Kidney (tissue), 14 donors: Measurements from ENCODE around the gene IL1RAPL1. TPM values are rescaled to one million over a fixed set of nuclear protein-coding genes. Genes with fewer than 3 reads are reported as not detected.

Experiments
- DNase-seq, 5 donors: peaks; one replicate each; pipeline ENCODE4 v3.0.0-alpha.2; 2013 to 2020
- FAIRE-seq: peaks from 2 replicates; lab custom pipeline; 2012; peaks lifted over from hg19 to GRCh38; lab: Jason Lieb, UNC
- H3K27ac ChIP-seq, 2 donors: one replicate each; pipeline ENCODE4 v1.7.0; 2013; ENCODE audit warnings: low read depth in 2 of 2, low read length in 2 of 2, inconsistent platforms in 1 of 2
- H3K27me3 ChIP-seq: one replicate; pipeline ENCODE4 v1.7.1; 2013; ENCODE audit warnings: low read length, inconsistent platforms; ENCODE audit not compliant: control insufficient read depth, insufficient read depth
- H3K36me3 ChIP-seq, 3 donors: one replicate each; pipeline versions ENCODE4 v1.7.0 to v1.7.1; 2013; ENCODE audit warnings: low read length in 3 of 3, control low read depth in 1 of 3, inconsistent platforms in 1 of 3; ENCODE audit not compliant: insufficient read depth in 3 of 3, control insufficient read depth in 2 of 3
- H3K4me1 ChIP-seq, 3 donors: one replicate each; pipeline versions ENCODE4 v1.7.0 to v1.7.1; 2013; ENCODE audit warnings: low read length in 3 of 3, inconsistent platforms in 1 of 3, low read depth in 1 of 3; ENCODE audit not compliant: control insufficient read depth in 2 of 3, insufficient read depth in 2 of 3
- H3K4me3 ChIP-seq, 3 donors: one replicate each; pipeline versions ENCODE4 v1.7.0 to v1.8.1; 2013; ENCODE audit warnings: low read length in 3 of 3, control low read depth in 1 of 3, inconsistent platforms in 1 of 3
- H3K9ac ChIP-seq, 3 donors: one replicate each; pipeline versions ENCODE4 v1.7.0 to v1.7.1; 2013; ENCODE audit warnings: low read length in 3 of 3, control low read depth in 1 of 3, inconsistent platforms in 1 of 3
- H3K9me3 ChIP-seq, 3 donors: one replicate each; pipeline versions ENCODE4 v1.7.0 to v1.7.1; 2013; ENCODE audit warnings: low read length in 3 of 3, control low read depth in 1 of 3, inconsistent platforms in 1 of 3; ENCODE audit not compliant: control insufficient read depth in 2 of 3, insufficient read depth in 1 of 3
- CTCF ChIP-seq: IDR thresholded peaks from 3 replicates; pipeline ENCODE4 v1.5.1; 2012; ENCODE audit warnings: mild to moderate bottlenecking, moderate library complexity, borderline replicate concordance; ENCODE audit not compliant: insufficient read depth; ENCODE audit errors: extremely low read depth
- intact Hi-C: fragments of 100-400 bp; cut with DNase I; formaldehyde crosslinking; loops from one replicate; pipeline ENCODE4 v1.11.1; 2022
- polyA plus RNA-seq: library from polyadenylated mRNA; stranded (reverse); fragments of 350-450 nt; fragmentation: Illumina TruSeq; extraction: RNeasy Lipid Tissue Mini Kit (QIAGEN cat#74804); gene quantifications from one replicate; pipeline ENCODE4 v1.2.3, GENCODE V29; 2014; ENCODE audit warnings: low read depth, low replicate concordance; ENCODE audit not compliant: insufficient read depth
- total RNA-seq: library from RNA; stranded (reverse); fragmentation: NEBNext Ultra II Directional; extraction: Animal tissue kit (Norgen Biotek cat#: 25700); gene quantifications from one replicate; pipeline ENCODE4 v1.2.1, GENCODE V29; 2021
- donor health status: control.
- donor health status: control.
- donor health status: control.
- donor health status: control.
- donor health status: control.
- donor health status: DM: yes; HTN: yes; CAD: no.
- donor health status: Normal renal cell carcinoma (clear cell type).

The IL1RAPL1 gene
- total and polyA plus RNA-seq, 2 donors from 2014 or later = 0.19 TPM; not detected in 1

- DNase-seq (no peak), FAIRE-seq (no peak)
- H3K9ac ChIP-seq = no peak overlapping the region
- no peak overlapping the region for H3K4me3 ChIP-seq
- intact Hi-C loops = no loop called here
- no peaks in the 10 kb centered on the region for H3K9me3 ChIP-seq
- H3K27me3 ChIP-seq = no peaks in the 10 kb centered on the region
- H3K4me1 ChIP-seq = no peaks in the 10 kb centered on the region
- no peak for TF ChIP-seq CTCF
- no peaks in the 10 kb centered on the region for H3K36me3 ChIP-seq
- H3K27ac ChIP-seq = no peak overlapping the region
Observed at GRCh38 chrX:29661290-29661689, 1074.0 kb downstream of the IL1RAPL1 start.

- DNase-seq (no peak), FAIRE-seq (no peak)
- no peaks in the 10 kb centered on the region for H3K36me3 ChIP-seq
- no peak for TF ChIP-seq CTCF
- intact Hi-C loops = no loop called here
- no peaks in the 10 kb centered on the region for H3K9me3 ChIP-seq
- H3K27ac ChIP-seq = no peak overlapping the region
- no peak overlapping the region for H3K4me3 ChIP-seq
- no peak overlapping the region for H3K9ac ChIP-seq
- no peaks in the 10 kb centered on the region for H3K4me1 ChIP-seq
- no peaks in the 10 kb centered on the region for H3K27me3 ChIP-seq
Observed at GRCh38 chrX:29662101-29662500, 1074.9 kb downstream of the IL1RAPL1 start.

GRCh38 chrX:29662759-29663503, 1075.7 kb downstream of the IL1RAPL1 start:
- FAIRE-seq (no peak), DNase-seq (peak in 2 of 5 donors; percentile 8 to 37)
- no peak overlapping the region for H3K9ac ChIP-seq
- TF ChIP-seq CTCF = no peak
- no peaks in the 10 kb centered on the region for H3K36me3 ChIP-seq
- H3K9me3 ChIP-seq = no peaks in the 10 kb centered on the region
- intact Hi-C loops = no loop called here
- no peak overlapping the region for H3K4me3 ChIP-seq
- no peaks in the 10 kb centered on the region for H3K27me3 ChIP-seq
- H3K4me1 ChIP-seq = no peaks in the 10 kb centered on the region
- H3K27ac ChIP-seq = no peak overlapping the region
